NCI-H2081 (cell line): ENCODE data around the gene ANKS1B.

Experiments used
- DNase-seq, 2 experiments: peaks; one replicate each; lab custom pipeline; 2025; lab: John Stamatoyannopoulos, UW

The ANKS1B gene

GRCh38 chr12:98818239-98818638 is 1166.5 kb downstream of the ANKS1B start:
- DNase-seq: no peak

GRCh38 chr12:98817742-98818141 is 1167.0 kb downstream of the ANKS1B start:
- DNase-seq: no peak

DNA sequence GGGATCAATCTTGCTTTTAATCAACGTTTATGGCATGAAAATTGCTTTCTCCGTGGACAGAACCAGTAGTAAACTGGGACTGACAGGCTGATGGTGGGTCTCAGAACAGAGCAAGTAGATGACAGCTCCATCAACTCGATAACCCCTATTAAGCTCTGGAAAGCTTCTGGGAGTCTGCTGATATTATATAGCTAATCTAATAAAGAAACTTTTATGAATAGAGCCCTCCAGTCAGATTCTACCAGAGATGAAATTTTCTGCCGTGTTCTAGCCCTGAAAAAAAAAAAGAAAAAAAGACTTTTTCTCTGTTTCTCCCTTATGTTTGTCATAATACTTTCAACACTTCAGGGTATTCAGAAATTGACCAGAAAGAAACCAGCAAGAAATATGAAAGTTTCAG is 1168.0 kb downstream of the ANKS1B start:
- DNase-seq: no peak

DNA sequence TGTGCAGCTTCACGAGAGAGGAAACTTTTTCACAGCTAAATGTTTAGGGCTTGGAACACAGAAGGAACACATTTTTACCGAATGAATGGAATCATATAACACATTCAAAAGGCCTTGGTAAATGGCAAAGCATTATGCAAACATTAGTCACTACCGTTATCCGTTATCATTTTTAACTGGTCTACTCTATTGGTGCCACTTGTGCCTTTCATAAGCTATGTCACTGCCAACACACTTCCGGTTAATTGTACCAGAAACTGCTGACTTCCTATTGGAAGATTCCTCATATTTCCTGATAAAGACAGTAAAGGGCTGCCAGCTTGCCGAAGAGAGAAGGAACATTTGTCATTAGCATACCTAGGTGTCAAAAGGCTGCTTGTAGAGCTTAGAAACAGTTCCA is 1170.5 kb downstream of the ANKS1B start:
- peak in 1 of 2 experiments; percentile 16 for DNase-seq

DNA sequence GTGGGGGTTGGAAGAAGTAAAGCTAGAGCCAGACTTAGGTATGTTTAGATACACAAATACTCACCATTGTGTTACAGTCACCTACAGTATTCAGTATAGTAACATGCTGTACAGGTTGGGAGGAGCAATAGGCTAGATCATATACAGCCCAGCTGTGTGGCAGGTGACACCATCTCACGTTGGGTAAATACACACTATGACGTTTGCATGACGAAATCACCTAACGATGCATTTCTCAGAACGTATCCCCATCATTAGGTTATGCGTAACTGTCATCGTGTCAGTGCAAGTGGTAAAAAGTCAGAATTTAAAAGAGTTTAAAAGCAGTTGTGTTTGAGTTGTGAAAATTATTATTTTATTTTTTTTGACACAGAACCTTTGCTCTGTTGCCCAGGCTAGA is 1172.5 kb downstream of the ANKS1B start:
- no peak for DNase-seq

DNA sequence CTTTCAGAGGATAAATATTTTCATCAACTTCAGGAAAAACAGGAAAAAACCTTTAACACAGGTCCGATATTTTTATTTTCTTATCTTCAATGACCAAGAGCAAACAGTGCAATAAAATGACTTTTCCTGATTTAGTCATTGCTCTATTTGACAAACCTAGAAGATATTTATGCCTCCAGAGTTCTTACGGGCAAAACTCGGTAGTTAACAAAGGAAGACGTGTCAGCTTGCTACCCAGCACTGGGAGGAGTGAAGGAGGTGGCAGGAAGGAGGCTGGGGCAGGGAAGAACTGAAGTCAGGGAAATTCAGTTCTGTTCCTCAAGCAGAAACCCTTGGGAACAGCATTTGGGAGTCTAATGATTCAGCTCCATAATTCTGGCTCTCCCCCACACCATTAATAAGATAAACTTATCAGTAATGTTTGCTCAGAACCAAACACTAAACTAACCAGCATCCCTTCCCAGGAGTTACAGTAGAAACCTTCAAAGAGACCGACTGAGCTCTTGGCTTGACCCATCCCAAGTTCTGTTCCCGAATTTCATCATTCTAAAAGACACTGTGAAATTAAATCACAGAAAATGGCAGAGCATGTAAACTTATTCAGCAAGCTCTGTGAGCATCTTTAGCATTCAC is 1176.4 kb downstream of the ANKS1B start:
- no peak for DNase-seq

- DNase-seq: no peak
Measured at GRCh38 chr12:98807187-98807586, 1177.5 kb downstream of the ANKS1B start.

DNA sequence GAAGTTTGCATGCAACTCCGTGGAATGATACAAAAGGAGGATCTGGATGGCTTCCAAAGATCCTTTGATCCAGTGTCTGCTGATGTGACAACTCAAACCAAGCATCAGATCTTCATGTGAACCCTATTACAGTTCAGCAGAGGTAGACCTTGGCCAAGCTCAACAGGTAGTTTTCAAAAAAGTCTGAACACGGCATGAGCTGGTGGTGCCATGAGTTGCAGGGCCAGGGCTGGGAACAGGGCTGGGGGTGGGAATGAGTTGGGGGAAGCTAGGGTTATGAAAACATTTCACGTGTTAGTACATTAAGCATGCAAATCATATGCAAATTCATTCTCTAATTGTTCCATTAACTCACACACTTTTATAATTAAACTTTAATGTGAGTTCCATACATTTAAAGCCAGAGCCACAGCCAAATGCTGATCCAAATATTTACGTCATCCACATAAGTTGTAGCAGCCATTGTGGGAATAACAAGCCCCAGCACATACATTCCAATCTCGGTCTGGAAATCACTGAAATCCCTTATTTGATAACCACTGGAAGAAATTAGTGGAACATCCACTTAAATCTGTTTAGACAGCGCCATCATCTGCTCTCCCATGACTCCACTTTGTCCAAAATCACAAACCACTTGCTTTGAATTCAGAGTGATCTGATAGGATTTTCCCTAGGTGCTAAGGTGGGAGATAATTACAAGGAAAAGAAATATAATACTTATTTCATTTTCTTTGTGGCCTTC is 1181.1 kb downstream of the ANKS1B start:
- no peak for DNase-seq

DNA sequence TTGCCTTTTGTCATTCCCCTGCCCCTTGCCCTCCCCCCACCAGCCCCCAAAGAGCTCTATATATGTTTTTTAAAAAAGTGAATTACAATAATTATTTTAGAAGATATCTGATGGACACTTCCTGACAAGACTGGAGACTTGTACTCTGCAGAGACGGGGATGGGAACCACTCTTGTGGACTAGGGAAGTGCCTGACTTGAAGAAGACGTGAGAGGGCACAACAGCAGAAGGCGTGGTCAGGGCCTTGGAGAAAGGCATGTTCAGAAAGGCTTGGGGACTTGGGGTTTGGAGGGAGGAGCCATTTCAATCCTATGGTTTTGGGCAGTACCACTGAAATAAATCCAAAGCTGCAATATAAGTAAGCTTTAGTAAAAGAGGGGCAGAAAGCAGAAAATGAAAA is 1184.9 kb downstream of the ANKS1B start:
- DNase-seq: no peak

- DNase-seq: no peak
Measured at GRCh38 chr12:98799146-98799810, 1185.5 kb downstream of the ANKS1B start.

DNA sequence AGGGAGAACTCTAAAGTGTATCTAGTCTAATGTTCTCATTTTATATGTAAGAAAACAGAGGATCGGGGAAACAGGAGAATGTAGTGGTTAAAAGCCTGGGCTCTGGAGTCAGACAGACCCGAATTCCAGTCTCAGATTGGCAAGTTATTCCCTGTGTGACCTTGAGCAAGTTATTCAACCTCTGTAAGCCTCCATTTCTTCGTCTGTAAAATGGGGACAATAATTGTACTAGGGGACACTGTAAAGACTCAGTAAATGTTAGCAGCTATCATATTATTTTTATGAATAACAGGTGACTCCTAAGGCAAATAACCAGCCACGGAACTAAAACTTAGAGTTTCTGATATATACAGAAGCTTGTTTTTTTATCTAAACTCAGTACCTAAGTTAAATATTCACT is 1187.5 kb downstream of the ANKS1B start:
- DNase-seq: no peak

DNA sequence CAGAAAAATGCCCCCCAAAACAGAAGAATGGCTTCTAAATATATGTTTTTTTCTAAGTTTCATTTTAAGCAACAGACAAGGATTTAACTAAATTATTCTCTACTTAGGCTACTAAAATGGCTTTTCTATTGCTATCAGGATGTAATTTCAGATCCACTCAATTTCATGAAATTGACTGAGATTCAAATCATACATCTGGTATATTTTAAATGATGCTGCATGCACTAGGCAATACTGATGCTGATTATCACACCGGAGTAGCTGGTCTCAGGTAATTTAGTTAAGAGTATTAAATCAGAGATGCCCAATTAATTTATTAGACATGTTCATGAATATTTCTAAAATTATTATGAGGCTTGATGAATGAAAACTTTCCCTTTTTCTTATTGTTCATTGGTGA is 1188.0 kb downstream of the ANKS1B start:
- no peak for DNase-seq

DNA sequence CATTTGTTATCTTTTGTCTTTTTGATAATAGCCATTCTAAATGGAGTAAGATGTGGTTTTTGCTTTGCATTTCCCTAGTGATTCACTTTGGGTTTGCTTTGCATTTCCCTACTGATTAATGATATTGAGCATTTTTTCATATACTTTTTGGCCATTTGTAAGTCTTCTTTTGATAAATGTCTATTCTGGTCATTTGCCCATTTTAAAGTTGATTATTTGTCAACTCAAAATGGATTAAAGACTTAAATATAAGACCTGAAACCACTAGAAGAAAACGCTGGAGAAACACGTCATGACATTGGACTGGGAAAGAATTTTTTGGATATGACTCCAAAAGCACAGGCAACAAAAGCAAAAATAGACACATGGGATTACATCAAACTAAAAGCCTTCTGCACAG is 1191.6 kb downstream of the ANKS1B start:
- no peak for DNase-seq

GRCh38 chr12:98791406-98791805 is 1193.3 kb downstream of the ANKS1B start:
- DNase-seq: no peak

DNA sequence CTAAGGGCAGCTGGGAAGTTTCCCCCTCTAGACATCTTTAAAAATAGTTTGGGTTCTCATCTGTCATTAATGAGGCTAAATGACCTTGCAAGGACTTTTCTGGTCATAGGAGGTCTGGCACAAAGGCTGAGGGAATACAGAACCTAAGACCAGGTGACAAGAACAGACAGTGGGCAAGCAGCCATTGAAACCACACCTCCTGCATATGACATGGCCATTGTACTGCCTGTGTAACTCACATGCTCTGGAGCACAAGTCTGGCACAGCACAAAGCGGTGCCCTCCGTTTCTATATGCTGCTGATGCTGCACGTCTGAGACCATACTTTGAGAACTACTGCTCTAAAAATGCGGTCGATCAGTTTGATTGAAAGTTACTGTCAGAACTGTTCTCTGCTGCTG is 1196.3 kb downstream of the ANKS1B start:
- no peak for DNase-seq

DNA sequence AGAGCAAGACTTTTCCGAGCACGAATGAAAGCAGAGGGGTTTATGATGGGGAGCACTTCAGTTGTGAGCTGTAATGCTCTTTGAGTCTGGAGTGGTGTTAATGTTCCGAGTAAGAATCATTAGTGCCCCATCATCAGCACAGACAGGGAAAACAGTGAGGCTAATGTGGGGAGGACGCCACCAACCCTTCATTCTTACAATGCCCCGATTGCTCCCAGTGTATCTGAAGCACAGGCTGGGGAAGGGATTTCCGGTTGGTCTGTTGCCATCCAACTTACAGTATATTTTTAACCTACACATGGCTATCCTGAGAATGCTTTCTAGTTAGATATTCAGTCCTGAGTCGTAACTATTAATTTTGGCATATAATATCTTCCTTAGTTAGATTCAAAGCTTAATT is 1198.1 kb downstream of the ANKS1B start:
- DNase-seq: no peak

DNA sequence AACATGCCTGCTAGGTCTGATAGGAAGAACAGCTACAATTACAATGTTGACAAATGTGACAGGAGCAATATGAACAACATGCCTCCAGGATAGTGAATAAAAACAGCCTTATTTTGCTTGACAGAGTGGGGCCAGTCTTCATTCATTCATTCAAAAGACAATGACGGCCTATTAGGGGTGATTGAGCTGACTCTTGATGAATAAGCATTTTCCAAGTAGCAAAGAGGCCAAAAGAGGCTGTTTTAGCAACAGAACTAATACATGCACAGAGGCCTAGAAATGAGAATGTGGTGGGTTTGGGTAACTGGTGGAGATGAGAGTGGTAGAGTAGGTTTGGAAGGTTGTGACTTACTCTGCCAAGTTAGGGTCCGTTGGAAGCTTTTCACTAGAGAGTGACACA is 1201.3 kb downstream of the ANKS1B start:
- no peak for DNase-seq

- DNase-seq: no peak
Measured at GRCh38 chr12:98780261-98780660, 1204.5 kb downstream of the ANKS1B start.

GRCh38 chr12:98772818-98773217 is 1211.9 kb downstream of the ANKS1B start:
- no peak for DNase-seq

DNA sequence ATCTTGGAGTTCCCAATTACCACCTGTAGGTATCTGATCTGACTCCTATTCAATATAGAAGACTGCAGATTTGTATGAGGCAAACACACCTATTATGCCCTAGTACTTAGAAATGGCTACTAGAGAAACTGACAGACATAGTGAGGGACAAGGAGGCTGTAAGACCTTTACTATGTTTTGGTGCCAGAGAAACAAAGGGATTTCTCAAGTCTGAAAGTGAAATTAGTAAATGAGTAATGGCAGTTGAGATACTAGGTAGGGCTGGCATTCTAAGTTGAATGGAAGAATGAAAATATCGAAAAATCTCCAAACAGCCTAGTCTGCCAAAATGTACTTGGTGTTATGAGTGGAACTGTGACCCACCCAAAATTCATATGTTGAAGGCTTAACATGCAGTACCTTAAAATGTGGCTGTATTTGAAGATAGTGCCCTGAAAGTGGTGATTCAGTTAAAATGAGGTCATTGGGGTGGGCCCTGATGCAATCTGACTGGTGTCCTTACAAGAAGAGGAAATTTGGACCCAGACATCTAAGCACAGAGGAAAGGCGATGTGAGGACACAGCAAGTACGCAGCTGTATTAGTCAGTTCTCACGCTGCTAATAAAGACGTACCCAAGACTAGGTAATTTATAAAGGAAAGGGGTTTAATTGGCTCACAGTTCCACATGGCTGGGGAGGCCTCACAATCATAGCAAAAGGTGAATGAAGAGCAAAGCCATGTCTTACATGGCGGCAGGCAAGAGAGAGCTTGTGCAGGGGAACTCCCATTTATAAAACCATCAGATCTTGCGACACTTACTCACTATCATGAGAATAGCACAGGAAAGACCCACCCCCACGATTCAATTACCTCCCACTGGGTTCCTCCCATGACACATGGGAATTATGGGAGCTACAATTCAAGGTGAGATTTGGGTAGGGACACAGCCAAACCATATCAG is 1212.7 kb downstream of the ANKS1B start:
- no peak for DNase-seq

DNA sequence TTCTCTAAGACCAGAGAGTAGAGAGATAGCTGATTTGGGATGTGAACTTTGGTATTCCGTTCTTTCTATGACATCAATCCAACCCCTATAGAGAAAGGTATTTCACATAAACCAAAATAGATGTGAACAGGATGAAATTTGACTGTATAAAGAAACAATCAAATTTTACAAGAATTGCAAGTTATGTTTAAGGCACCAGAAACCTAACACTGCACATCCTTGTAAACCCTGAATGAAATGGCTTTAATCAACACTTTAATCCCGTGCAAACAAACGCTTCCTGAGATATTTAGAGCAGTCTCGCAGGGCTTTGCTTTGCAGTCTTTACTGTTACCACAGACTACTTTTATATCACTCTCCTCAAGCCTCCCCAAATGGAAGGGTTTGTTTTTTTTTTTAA is 1214.5 kb downstream of the ANKS1B start:
- DNase-seq: no peak

GRCh38 chr12:98769068-98769467 is 1215.7 kb downstream of the ANKS1B start:
- no peak for DNase-seq
